OCI-LY1 (cell line): ENCODE data around the gene OR4K14.

ENCODE experiments used
- EZH2 ChIP-seq: fragments of 200-600 bp; sonication (generic), shearing (Covaris generic); IDR thresholded peaks from 2 replicates; pipeline ENCODE4 v1.8.0; 2017; ENCODE audit warnings: borderline replicate concordance, mixed run types, mild to moderate bottlenecking, antibody characterized with exemption, low read length, moderate library complexity, mixed read lengths
- TF ChIP-seq, protein P1 (sequence below): fragments of 200-600 bp; sonication (generic), shearing (Covaris generic); IDR thresholded peaks from 2 replicates; pipeline ENCODE4 v1.5.1; 2017; ENCODE audit warnings: mild to moderate bottlenecking, antibody characterized with exemption, low read length, moderate library complexity, mixed read lengths

DNA sequence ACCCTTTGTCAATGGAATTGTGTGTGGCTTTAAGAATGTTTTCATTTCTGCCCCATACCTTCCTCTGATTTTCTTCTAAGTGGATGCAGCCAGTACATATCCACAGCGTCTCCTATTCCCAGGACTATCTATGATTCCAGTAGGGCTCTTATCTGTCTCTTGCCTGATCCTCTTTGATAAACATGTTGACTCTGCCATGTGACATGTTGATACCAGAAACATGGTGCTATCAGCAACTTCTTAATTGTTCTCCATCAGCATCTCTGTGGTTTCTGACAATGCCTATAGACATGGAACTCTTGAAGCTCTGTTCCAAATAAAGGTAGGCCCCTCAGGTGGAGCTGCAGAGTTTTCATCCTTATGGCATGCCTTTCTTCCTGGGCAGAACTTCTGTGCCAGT is 29.1 kb upstream of the OR4K14 start:
- TF ChIP-seq, protein P1, sequence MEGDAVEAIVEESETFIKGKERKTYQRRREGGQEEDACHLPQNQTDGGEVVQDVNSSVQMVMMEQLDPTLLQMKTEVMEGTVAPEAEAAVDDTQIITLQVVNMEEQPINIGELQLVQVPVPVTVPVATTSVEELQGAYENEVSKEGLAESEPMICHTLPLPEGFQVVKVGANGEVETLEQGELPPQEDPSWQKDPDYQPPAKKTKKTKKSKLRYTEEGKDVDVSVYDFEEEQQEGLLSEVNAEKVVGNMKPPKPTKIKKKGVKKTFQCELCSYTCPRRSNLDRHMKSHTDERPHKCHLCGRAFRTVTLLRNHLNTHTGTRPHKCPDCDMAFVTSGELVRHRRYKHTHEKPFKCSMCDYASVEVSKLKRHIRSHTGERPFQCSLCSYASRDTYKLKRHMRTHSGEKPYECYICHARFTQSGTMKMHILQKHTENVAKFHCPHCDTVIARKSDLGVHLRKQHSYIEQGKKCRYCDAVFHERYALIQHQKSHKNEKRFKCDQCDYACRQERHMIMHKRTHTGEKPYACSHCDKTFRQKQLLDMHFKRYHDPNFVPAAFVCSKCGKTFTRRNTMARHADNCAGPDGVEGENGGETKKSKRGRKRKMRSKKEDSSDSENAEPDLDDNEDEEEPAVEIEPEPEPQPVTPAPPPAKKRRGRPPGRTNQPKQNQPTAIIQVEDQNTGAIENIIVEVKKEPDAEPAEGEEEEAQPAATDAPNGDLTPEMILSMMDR: no peak
- no peak for TF ChIP-seq EZH2
